K562 (cell line): ENCODE results near the gene SDK1. TPM values are rescaled to one million over a fixed set of nuclear protein-coding genes. Genes with fewer than 3 reads are reported as not detected.

Experiments used
- ATAC-seq: fragments of 200-7000 bp; cut with Tn5 transposase; 3 replicates; pipeline ENCODE4 v1.9.1; 2020; ENCODE audit warnings: moderate library complexity
- BruUV-seq: library from RNA; stranded (reverse); fragments of 400-500 nt; replicated peaks from 2 replicates; lab custom pipeline; 2021; lab: Mats Ljungman, UMichigan
- CTCF ChIA-PET: fragments of 300-600 bp; formaldehyde crosslinking; extraction: SDS; loops from one replicate; lab custom pipeline; 2021; ENCODE audit warnings: low intra/inter-chr PET ratio; lab: Yijun Ruan, JAX
- POLR2A ChIA-PET: fragments of 300-600, 350-650 bp; sonication (Branson Sonifier 250); formaldehyde crosslinking; extraction: SDS; loops from one replicate; lab custom pipeline; 2021; ENCODE audit warnings: antibody characterized with exemption, inconsistent platforms; lab: Yijun Ruan, JAX
- DNase-seq, 4 experiments: peaks; one replicate each; pipeline versions ENCODE4 v3.0.0 to v3.0.0-alpha.2; 2011 to 2018; ENCODE audit warnings: low spot score in 3 of 4, mixed read lengths in 3 of 4; ENCODE audit errors: extremely low read depth in 1 of 4
- FAIRE-seq: peaks from 2 replicates; lab custom pipeline; 2011; peaks lifted over from hg19 to GRCh38; lab: Jason Lieb, UNC
- H2AFZ ChIP-seq: 2 replicates; pipeline ENCODE4 v1.6.0; 2011; ENCODE audit warnings: low read depth, low read length, control low read depth, inconsistent platforms
- H3K27ac ChIP-seq: fragments of 200-600 bp; 3 replicates; pipeline ENCODE4 v1.8.0; 2011; ENCODE audit warnings: low read depth, mild to moderate bottlenecking, control low read depth, inconsistent platforms, low read length, moderate library complexity, mixed read lengths; ENCODE audit errors: extremely low read depth
- H3K27me3 ChIP-seq, 2 experiments: fragments of 300-600 bp in 1 of 2; 2 replicates in 1 of 2; 3 replicates in 1 of 2; pipeline versions ENCODE4 v1.6.0 to v1.8.0; 2011; ENCODE audit warnings: inconsistent platforms in 2 of 2, low read length in 2 of 2, mild to moderate bottlenecking in 1 of 2, mixed read lengths in 1 of 2, moderate library complexity in 1 of 2; ENCODE audit not compliant: control insufficient read depth in 2 of 2, insufficient read depth in 2 of 2
- H3K36me3 ChIP-seq: fragments of 300-600 bp; 3 replicates; pipeline ENCODE4 v1.8.0; 2011; ENCODE audit warnings: mild to moderate bottlenecking, low read length, inconsistent platforms; ENCODE audit not compliant: control insufficient read depth, insufficient read depth
- H3K4me1 ChIP-seq, 2 experiments: fragments of 200-600 bp in 1 of 2; replicated peaks in 1 of 2; 2 replicates in 1 of 2; 3 replicates in 1 of 2; pipeline versions ENCODE4 v1.5.1 to v1.8.0; 2011; ENCODE audit warnings: inconsistent platforms in 2 of 2, low read length in 2 of 2, mild to moderate bottlenecking in 1 of 2, mixed read lengths in 1 of 2, moderate library complexity in 1 of 2; ENCODE audit not compliant: control insufficient read depth in 2 of 2, insufficient read depth in 2 of 2
- H3K4me2 ChIP-seq: 2 replicates; pipeline ENCODE4 v1.6.1; 2011; ENCODE audit warnings: low read length, control low read depth, inconsistent platforms, mixed read lengths; ENCODE audit not compliant: insufficient read depth
- H3K4me3 ChIP-seq: fragments of 200-600 bp; sonication (generic), shearing (Covaris generic); 2 replicates; pipeline ENCODE4 v1.5.1; 2016; ENCODE audit warnings: control low read depth, inconsistent platforms
- H3K79me2 ChIP-seq: fragments of 200-600 bp; 3 replicates; pipeline ENCODE4 v1.8.0; 2011; ENCODE audit warnings: low read length, inconsistent platforms; ENCODE audit not compliant: control insufficient read depth, insufficient read depth
- H3K9ac ChIP-seq, 2 experiments: 2 replicates each; pipeline versions ENCODE4 v1.6.0 to v1.6.1; 2011; ENCODE audit warnings: low read depth in 2 of 2, low read length in 2 of 2, control low read depth in 1 of 2, inconsistent platforms in 1 of 2, mild to moderate bottlenecking in 1 of 2, mixed read lengths in 1 of 2; ENCODE audit not compliant: insufficient read depth in 1 of 2
- H3K9me1 ChIP-seq: one replicate; pipeline ENCODE4 v1.6.0; 2011; ENCODE audit warnings: inconsistent platforms, mild to moderate bottlenecking, low read length, moderate library complexity; ENCODE audit not compliant: control insufficient read depth, insufficient read depth
- H3K9me3 ChIP-seq: replicated peaks from 2 replicates; pipeline ENCODE4 v1.5.1; 2011; ENCODE audit warnings: low read depth, low read length, inconsistent platforms; ENCODE audit not compliant: control insufficient read depth, insufficient read depth
- H4K20me1 ChIP-seq: replicated peaks from 2 replicates; pipeline ENCODE4 v1.6.1; 2011; ENCODE audit warnings: low read length, inconsistent platforms, mixed read lengths; ENCODE audit not compliant: control insufficient read depth, insufficient read depth
- CEBPZ ChIP-seq: fragments of 150-350 bp; IDR thresholded peaks from 2 replicates; pipeline ENCODE4 v1.6.1; 2014; ENCODE audit warnings: low read depth, mild to moderate bottlenecking, low read length, borderline replicate concordance
- EGR1 ChIP-seq: fragments of 450-650 bp; conservative IDR thresholded peaks from 2 replicates; pipeline ENCODE4 v1.6.1; 2017; ENCODE audit warnings: mild to moderate bottlenecking
- MCM2 ChIP-seq: fragments of 450-650 bp; IDR thresholded peaks from 2 replicates; pipeline ENCODE4 v1.6.1; 2017; ENCODE audit warnings: low read depth, mild to moderate bottlenecking
- PATZ1 ChIP-seq: fragments of 250-450 bp; sonication (Bioruptor Pico); IDR thresholded peaks from 2 replicates; pipeline ENCODE4 v1.5.0; 2020; ENCODE audit warnings: mild to moderate bottlenecking, borderline replicate concordance
- SMAD3 ChIP-seq: fragments of 450-650 bp; formaldehyde crosslinking; conservative IDR thresholded peaks from 2 replicates; pipeline ENCODE4 v1.4.0; 2020; ENCODE audit warnings: mild to moderate bottlenecking
- TGIF2 ChIP-seq: sonication (generic); formaldehyde crosslinking; IDR thresholded peaks from 2 replicates; pipeline ENCODE4 v1.8.1; 2022; ENCODE audit warnings: mild to moderate bottlenecking, missing genetic modification reagents, moderate library complexity
- TRIM24 ChIP-seq, 2 experiments: fragments of 450-650 bp; IDR thresholded peaks; 2 replicates each; pipeline ENCODE4 v1.6.1; 2016
- YY1 ChIP-seq, 3 experiments: IDR thresholded peaks; 2 replicates each; pipeline ENCODE4 v1.6.1; 2011; ENCODE audit warnings: low read length in 2 of 3, mild to moderate bottlenecking in 2 of 3, moderate library complexity in 2 of 3, borderline replicate concordance in 1 of 3, control low read depth in 1 of 3, low read depth in 1 of 3; ENCODE audit not compliant: insufficient read depth in 3 of 3, insufficient replicate concordance in 2 of 3, control insufficient read depth in 1 of 3, insufficient read length in 1 of 3; ENCODE audit errors: extremely low read depth in 1 of 3
- ZBTB8A ChIP-seq: fragments of 450-650 bp; IDR thresholded peaks from 2 replicates; pipeline ENCODE4 v1.6.1; 2018; ENCODE audit warnings: mild to moderate bottlenecking, moderate library complexity; ENCODE audit not compliant: partially characterized antibody
- ZNF146 ChIP-seq: IDR thresholded peaks from one replicate; pipeline ENCODE4 v1.6.1; 2018; ENCODE audit warnings: missing compliant biosample characterization; ENCODE audit not compliant: unreplicated experiment
- ZNF395 ChIP-seq: fragments of 200-800 bp; sonication (Bioruptor generic); IDR thresholded peaks from 2 replicates; pipeline ENCODE4 v1.6.1; 2017; ENCODE audit warnings: missing genetic modification characterization, missing compliant biosample characterization
- ZNF561 ChIP-seq: fragments of 450-650 bp; formaldehyde crosslinking; conservative IDR thresholded peaks from 2 replicates; pipeline ENCODE4 v1.4.0; 2020; ENCODE audit warnings: mild to moderate bottlenecking, moderate library complexity
- WGBS: fragments of 100-300 bp; shearing (Covaris generic); methylation state at CpG from one replicate; pipeline ENCODE4 v1.1.6; 2016; ENCODE audit warnings: low coverage, mixed read lengths; ENCODE audit not compliant: insufficient coverage; ENCODE audit errors: missing lambda C conversion rate; 5-methylcytosine and 5-hydroxymethylcytosine counted together
- in situ Hi-C: fragments of 300-500 bp; cut with MboI; formaldehyde crosslinking; loops from 4 replicates; pipeline ENCODE4 v1.15.0; 2018; ENCODE audit warnings: inconsistent platforms, mixed read lengths
- intact Hi-C: fragments of 100-400 bp; cut with micrococcal nuclease; formaldehyde crosslinking; loops from 2 replicates; pipeline ENCODE4 v1.14.2; 2022
- polyA plus RNA-seq, 8 experiments: library from polyadenylated mRNA; depleted of rRNA in 4 of 8; stranded (reverse) in 5 of 8; unstranded in 3 of 8; fragments of >200 nt; fragmentation: Nextera tagmentation in 2 of 8; fragmentation: Illumina TruSeq in 1 of 8; extraction: Ambion mirVana in 2 of 8; extraction: Trizol in 1 of 8; gene quantifications; 2 replicates each; pipeline versions ENCODE4 v1.2.1 to v1.2.3, GENCODE V29; 2011 to 2014; ENCODE audit warnings: inconsistent platforms in 1 of 8, missing spikeins in 1 of 8
- total RNA-seq, 7 experiments: library from RNA; depleted of rRNA in 6 of 7; stranded (reverse); fragments of >200 nt in 6 of 7; fragmentation: Illumina TruSeq in 2 of 7; extraction: Trizol in 2 of 7; gene quantifications; 2 replicates each; pipeline versions ENCODE4 v1.2.1 to v1.2.3, GENCODE V29; 2011 to 2021; ENCODE audit warnings: low replicate concordance in 1 of 7

Gene SDK1
- total and polyA plus RNA-seq, 9 of the 15 experiments (the other 6 are each of a cell fraction or from before 2014, with no cell fraction given), result 0.16 TPM; not detected in 8

- in situ Hi-C loops, result loop anchor here (25.0 kb wide), 1 partner anchor 1026 kb away; no protein-coding TSS in a partner anchor
- Histone ChIP-seq H3K9ac (no peak overlapping the region), H3K4me1 (no peaks in the 10 kb centered on the region), H3K27me3 (peaks cover 9 to 43% of the 10 kb centered on the region in 2 experiments; a peak in 4 of 5 replicates), H3K79me2 (no peaks in the 10 kb centered on the region), H4K20me1 (no peaks in the 10 kb centered on the region), H3K9me1 (no peaks in the 10 kb centered on the region), H3K9me3 (no peaks in the 10 kb centered on the region), H2AFZ (no peak overlapping the region), H3K27ac (no peak overlapping the region), H3K4me2 (no peak overlapping the region), H3K4me3 (no peak overlapping the region), H3K36me3 (no peaks in the 10 kb centered on the region)
- ChIA-PET POLR2A (no interaction called here), CTCF (no interaction called here)
- no peak for TF ChIP-seq YY1 (IDR thresholded peaks at IDR 0.05; ENCODE audit: borderline replicate concordance in 1 of 3, control insufficient read depth in 1 of 3, extremely low read depth in 1 of 3, insufficient read depth in 3 of 3, insufficient read length in 1 of 3, insufficient replicate concordance in 2 of 3, low read depth in 1 of 3, low read length in 2 of 3)
- no peak for TF ChIP-seq ZNF395 (CRISPR knock-in tag)
- TF ChIP-seq PATZ1, result no peak
- TF ChIP-seq TGIF2 (CRISPR knock-in tag), result no peak
- TF ChIP-seq MCM2, result no peak
- no peak for TF ChIP-seq SMAD3 (CRISPR knock-in tag)
- no peak for TF ChIP-seq ZNF561
- no peak for TF ChIP-seq TRIM24 (IDR thresholded peaks at IDR 0.05)
- TF ChIP-seq CEBPZ, result no peak
- no peak for TF ChIP-seq ZBTB8A
- no peak for TF ChIP-seq ZNF146
- no peak for TF ChIP-seq EGR1
- BruUV-seq, result no TSS peak
- ATAC-seq, result no peak
- DNase-seq, result no peak
- intact Hi-C loops, result no loop called here
- WGBS, result 2% methylated on average over 8 of the region's 8 CpGs
- FAIRE-seq, result no peak
Measured at GRCh38 chr7:3888096-3888495, 587.0 kb downstream of the SDK1 start.
